Astrocyte (in vitro differentiated cells and primary cell): ENCODE measurements around the gene RGS4. TPM values are rescaled to one million over a fixed set of nuclear protein-coding genes. Genes with fewer than 3 reads are reported as not detected.

Source experiments
- DNase-seq: peaks from one replicate; pipeline ENCODE4 v3.0.0-alpha.2; 2010; ENCODE audit warnings: low read depth
- FAIRE-seq: peaks from 2 replicates; lab custom pipeline; 2011; peaks lifted over from hg19 to GRCh38; lab: Jason Lieb, UNC
- H2AFZ ChIP-seq: 2 replicates; pipeline ENCODE4 v1.6.0; 2012; ENCODE audit warnings: low read depth, low read length, inconsistent platforms
- H3K27ac ChIP-seq: 2 replicates; pipeline ENCODE4 v1.5.1; 2011; ENCODE audit warnings: low read depth, low read length, inconsistent platforms
- H3K27me3 ChIP-seq: 2 replicates; pipeline ENCODE4 v1.6.0; 2011; ENCODE audit warnings: low read length, inconsistent platforms; ENCODE audit not compliant: insufficient read depth
- H3K36me3 ChIP-seq: 2 replicates; pipeline ENCODE4 v1.5.1; 2011; ENCODE audit warnings: low read length, inconsistent platforms; ENCODE audit not compliant: insufficient read depth
- H3K4me1 ChIP-seq: 2 replicates; pipeline ENCODE4 v1.5.1; 2011; ENCODE audit warnings: low read length, inconsistent platforms; ENCODE audit not compliant: insufficient read depth
- H3K4me2 ChIP-seq: 2 replicates; pipeline ENCODE4 v1.6.0; 2012; ENCODE audit warnings: low read length, inconsistent platforms
- H3K4me3 ChIP-seq: 2 replicates; pipeline ENCODE4 v1.5.1; 2011; ENCODE audit warnings: low read depth, mild to moderate bottlenecking, low read length, inconsistent platforms; ENCODE audit not compliant: insufficient read depth
- H3K79me2 ChIP-seq: 2 replicates; pipeline ENCODE4 v1.6.0; 2012; ENCODE audit warnings: mild to moderate bottlenecking, low read length, inconsistent platforms; ENCODE audit not compliant: insufficient read depth
- H3K9ac ChIP-seq: 2 replicates; pipeline ENCODE4 v1.6.0; 2012; ENCODE audit warnings: mild to moderate bottlenecking, low read length, inconsistent platforms
- H3K9me3 ChIP-seq: 2 replicates; pipeline ENCODE4 v1.5.1; 2012; ENCODE audit warnings: low read depth, mild to moderate bottlenecking, low read length, inconsistent platforms; ENCODE audit not compliant: insufficient read depth
- H4K20me1 ChIP-seq: 2 replicates; pipeline ENCODE4 v1.6.0; 2012; ENCODE audit warnings: low read length, inconsistent platforms; ENCODE audit not compliant: insufficient read depth
- H3K27ac Mint-ChIP-seq: one replicate; pipeline ENCODE4 v1.8.0; 2021; ENCODE audit warnings: mild to moderate bottlenecking, mixed read lengths; ENCODE audit not compliant: unreplicated experiment
- H3K27me3 Mint-ChIP-seq: one replicate; pipeline ENCODE4 v1.8.0; 2021; ENCODE audit warnings: low read depth, mixed read lengths; ENCODE audit not compliant: unreplicated experiment
- H3K36me3 Mint-ChIP-seq: one replicate; pipeline ENCODE4 v1.8.0; 2021; ENCODE audit warnings: low read depth, mixed read lengths; ENCODE audit not compliant: unreplicated experiment
- H3K4me1 Mint-ChIP-seq: one replicate; pipeline ENCODE4 v1.8.0; 2021; ENCODE audit warnings: low read depth, mixed read lengths; ENCODE audit not compliant: unreplicated experiment
- H3K4me3 Mint-ChIP-seq: one replicate; pipeline ENCODE4 v1.8.0; 2021; ENCODE audit warnings: mild to moderate bottlenecking, moderate library complexity, mixed read lengths; ENCODE audit not compliant: unreplicated experiment
- H3K9me3 Mint-ChIP-seq: one replicate; pipeline ENCODE4 v1.8.0; 2021; ENCODE audit warnings: mild to moderate bottlenecking, mixed read lengths; ENCODE audit not compliant: unreplicated experiment
- EZH2 ChIP-seq: IDR thresholded peaks from 2 replicates; pipeline ENCODE4 v1.6.1; 2012; ENCODE audit warnings: mild to moderate bottlenecking, low read length, inconsistent platforms; ENCODE audit not compliant: insufficient read depth
- total RNA-seq: library from RNA; stranded (reverse); gene quantifications from 2 replicates; pipeline ENCODE4 v1.2.1, GENCODE V29; 2021
- TF ChIP-seq, protein P1 (sequence below): IDR thresholded peaks from 2 replicates; pipeline ENCODE4 v1.5.1; 2011; ENCODE audit warnings: low read depth, mild to moderate bottlenecking, inconsistent platforms, low read length, moderate library complexity; ENCODE audit not compliant: insufficient read depth

RGS4 gene
- total RNA-seq, 1 donor from 2014 or later: 23.8 TPM

DNA sequence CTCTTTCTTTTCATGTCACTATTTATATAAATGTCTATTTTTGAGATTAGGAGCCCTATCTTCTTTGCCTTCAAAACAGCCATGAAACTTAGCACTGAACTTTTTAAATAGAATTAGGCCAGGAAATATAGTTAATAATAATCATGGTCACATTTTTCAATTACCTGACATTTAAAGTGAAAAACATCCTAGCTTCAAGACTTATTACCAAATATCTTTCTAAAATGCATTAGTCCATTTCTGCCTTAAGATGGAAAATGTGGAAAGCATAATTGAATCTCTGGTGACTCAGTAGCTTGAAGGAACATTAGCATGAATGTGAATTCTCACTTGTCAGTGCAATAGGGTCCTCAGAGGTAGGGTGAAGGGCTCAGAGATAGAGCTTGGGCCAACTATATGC is 18.7 kb upstream of the RGS4 start:
- Histone ChIP-seq H3K4me1 (no peaks in the 10 kb centered on the region), H3K36me3 (no peaks in the 10 kb centered on the region), H3K9ac (no peak overlapping the region), H4K20me1 (no peaks in the 10 kb centered on the region), H3K4me3 (no peak overlapping the region), H3K4me2 (no peak overlapping the region), H3K9me3 (no peaks in the 10 kb centered on the region), H2AFZ (no peak overlapping the region), H3K79me2 (no peaks in the 10 kb centered on the region), H3K27ac (no peak overlapping the region), H3K27me3 (no peaks in the 10 kb centered on the region)
- H3K9me3 Mint-ChIP-seq: no peaks in the 10 kb centered on the region
- FAIRE-seq (no peak), DNase-seq (no peak)
- no peaks in the 10 kb centered on the region for H3K27me3 Mint-ChIP-seq
- no peaks in the 10 kb centered on the region for H3K36me3 Mint-ChIP-seq
- no peak overlapping the region for H3K4me3 Mint-ChIP-seq
- H3K27ac Mint-ChIP-seq: no peak overlapping the region
- H3K4me1 Mint-ChIP-seq: peaks cover 18% of the 10 kb centered on the region
- TF ChIP-seq EZH2: no peak
- TF ChIP-seq, protein P1, sequence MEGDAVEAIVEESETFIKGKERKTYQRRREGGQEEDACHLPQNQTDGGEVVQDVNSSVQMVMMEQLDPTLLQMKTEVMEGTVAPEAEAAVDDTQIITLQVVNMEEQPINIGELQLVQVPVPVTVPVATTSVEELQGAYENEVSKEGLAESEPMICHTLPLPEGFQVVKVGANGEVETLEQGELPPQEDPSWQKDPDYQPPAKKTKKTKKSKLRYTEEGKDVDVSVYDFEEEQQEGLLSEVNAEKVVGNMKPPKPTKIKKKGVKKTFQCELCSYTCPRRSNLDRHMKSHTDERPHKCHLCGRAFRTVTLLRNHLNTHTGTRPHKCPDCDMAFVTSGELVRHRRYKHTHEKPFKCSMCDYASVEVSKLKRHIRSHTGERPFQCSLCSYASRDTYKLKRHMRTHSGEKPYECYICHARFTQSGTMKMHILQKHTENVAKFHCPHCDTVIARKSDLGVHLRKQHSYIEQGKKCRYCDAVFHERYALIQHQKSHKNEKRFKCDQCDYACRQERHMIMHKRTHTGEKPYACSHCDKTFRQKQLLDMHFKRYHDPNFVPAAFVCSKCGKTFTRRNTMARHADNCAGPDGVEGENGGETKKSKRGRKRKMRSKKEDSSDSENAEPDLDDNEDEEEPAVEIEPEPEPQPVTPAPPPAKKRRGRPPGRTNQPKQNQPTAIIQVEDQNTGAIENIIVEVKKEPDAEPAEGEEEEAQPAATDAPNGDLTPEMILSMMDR: no peak

DNA sequence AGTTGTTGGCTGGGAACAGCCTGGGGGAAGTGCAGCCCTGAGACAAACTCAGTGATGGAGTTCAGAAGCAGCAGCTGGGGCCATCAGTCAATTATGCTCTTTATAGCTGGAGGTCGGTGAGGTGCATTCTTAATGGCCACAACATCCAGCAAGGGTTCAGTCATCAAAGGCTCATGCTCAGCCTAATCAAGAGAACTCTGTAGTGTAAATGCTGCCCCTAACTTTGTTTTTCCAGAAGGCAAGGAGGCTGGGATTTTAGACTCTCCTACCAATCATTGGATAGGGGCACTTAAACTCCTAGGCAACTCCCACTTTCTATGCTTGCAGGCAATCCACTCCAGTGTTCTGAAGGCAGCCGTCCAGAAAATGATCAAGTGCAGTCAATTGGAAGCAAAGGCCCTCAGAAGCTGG is 15.0 kb upstream of the RGS4 start:
- H2AFZ ChIP-seq: no peak overlapping the region
- no peak overlapping the region for H3K4me2 ChIP-seq
- no peak overlapping the region for H3K27ac Mint-ChIP-seq
- TF ChIP-seq, protein P1: no peak
- no peak for TF ChIP-seq EZH2
- no peaks in the 10 kb centered on the region for H4K20me1 ChIP-seq
- H3K9me3 Mint-ChIP-seq: no peaks in the 10 kb centered on the region
- no peak overlapping the region for H3K4me3 Mint-ChIP-seq
- no peaks in the 10 kb centered on the region for H3K4me1 ChIP-seq
- no peak overlapping the region for H3K27ac ChIP-seq
- H3K27me3 Mint-ChIP-seq: no peaks in the 10 kb centered on the region
- no peaks in the 10 kb centered on the region for H3K27me3 ChIP-seq
- no peaks in the 10 kb centered on the region for H3K36me3 Mint-ChIP-seq
- H3K4me1 Mint-ChIP-seq: peaks cover 15% of the 10 kb centered on the region
- no peak overlapping the region for H3K9ac ChIP-seq
- no peaks in the 10 kb centered on the region for H3K36me3 ChIP-seq
- DNase-seq (peak; percentile 43), FAIRE-seq (no peak)
- H3K9me3 ChIP-seq: no peaks in the 10 kb centered on the region
- no peaks in the 10 kb centered on the region for H3K79me2 ChIP-seq
- no peak overlapping the region for H3K4me3 ChIP-seq

DNA sequence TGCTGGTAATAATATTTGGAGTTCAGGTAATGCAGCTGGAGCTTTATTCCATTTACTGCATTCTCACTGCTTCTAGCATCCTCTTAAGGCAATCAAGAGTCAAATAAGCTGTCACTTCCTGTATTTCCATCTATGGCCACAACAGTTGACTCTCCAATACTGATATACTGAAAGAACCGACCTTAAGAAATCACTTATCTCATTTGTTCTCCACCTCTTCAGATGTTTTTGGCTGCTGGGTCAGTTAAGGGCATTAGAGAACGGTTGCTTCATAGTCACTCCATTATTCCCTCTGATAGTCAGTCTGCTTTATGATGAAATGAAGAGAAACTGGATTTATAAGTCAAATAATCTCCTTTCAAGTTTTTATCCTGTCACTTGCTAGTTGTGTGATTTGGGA is 14.2 kb upstream of the RGS4 start:
- Mint-ChIP-seq H3K27me3 (no peaks in the 10 kb centered on the region), H3K4me3 (no peak overlapping the region), H3K9me3 (no peaks in the 10 kb centered on the region), H3K36me3 (no peaks in the 10 kb centered on the region), H3K27ac (no peak overlapping the region), H3K4me1 (peaks cover 15% of the 10 kb centered on the region)
- no peak for DNase-seq
- Histone ChIP-seq H3K4me3 (no peak overlapping the region), H3K79me2 (no peaks in the 10 kb centered on the region), H3K36me3 (no peaks in the 10 kb centered on the region), H2AFZ (no peak overlapping the region), H3K27me3 (no peaks in the 10 kb centered on the region), H3K9ac (no peak overlapping the region), H4K20me1 (no peaks in the 10 kb centered on the region), H3K27ac (no peak overlapping the region), H3K4me1 (no peaks in the 10 kb centered on the region), H3K4me2 (no peak overlapping the region), H3K9me3 (no peaks in the 10 kb centered on the region)
- FAIRE-seq: no peak
- no peak for TF ChIP-seq EZH2
- TF ChIP-seq, protein P1: no peak
